Measurements from ENCODE around the gene SOHLH2.

Gene SOHLH2

GRCh38 chr13:36214163-36214921 is at the start of gene SOHLH2:
SOHLH2 (minus strand) TSS chr13:36214556; CDS start chr13:36214526, 30 bp downstream.
- DNase-seq (ENCODE audit: low read depth in 2 of 2), result no peak

GRCh38 chr13:36261976-36262375 is 47.6 kb upstream of the SOHLH2 start:
- no peak for DNase-seq (ENCODE audit: low read depth in 2 of 2)

- DNase-seq (ENCODE audit: low read depth in 2 of 2), result no peak
Observed at GRCh38 chr13:36261011-36261410, 46.7 kb upstream of the SOHLH2 start.

GRCh38 chr13:36259361-36260137 is 45.2 kb upstream of the SOHLH2 start:
- DNase-seq (ENCODE audit: low read depth in 2 of 2), result no peak

- DNase-seq (ENCODE audit: low read depth in 2 of 2), result no peak
Observed at GRCh38 chr13:36258831-36259230, 44.5 kb upstream of the SOHLH2 start.

GRCh38 chr13:36251526-36251925 is 37.2 kb upstream of the SOHLH2 start:
- DNase-seq (ENCODE audit: low read depth in 2 of 2), result no peak

GRCh38 chr13:36251017-36251416 is 36.7 kb upstream of the SOHLH2 start:
- DNase-seq (ENCODE audit: low read depth in 2 of 2), result no peak

- DNase-seq (ENCODE audit: low read depth in 2 of 2), result no peak
Observed at GRCh38 chr13:36248700-36249099, 34.3 kb upstream of the SOHLH2 start.

GRCh38 chr13:36244990-36245389 is 30.6 kb upstream of the SOHLH2 start:
- DNase-seq (ENCODE audit: low read depth in 2 of 2), result no peak

- DNase-seq (ENCODE audit: low read depth in 2 of 2), result no peak
Observed at GRCh38 chr13:36244073-36244472, 29.7 kb upstream of the SOHLH2 start.

- no peak for DNase-seq (ENCODE audit: low read depth in 2 of 2)
Observed at GRCh38 chr13:36242761-36243160, 28.4 kb upstream of the SOHLH2 start.

GRCh38 chr13:36231236-36231635 is 16.9 kb upstream of the SOHLH2 start:
- no peak for DNase-seq (ENCODE audit: low read depth in 2 of 2)

- DNase-seq (ENCODE audit: low read depth in 2 of 2), result no peak
Observed at GRCh38 chr13:36224730-36225129, 10.4 kb upstream of the SOHLH2 start.

- no peak for DNase-seq (ENCODE audit: low read depth in 2 of 2)
Observed at GRCh38 chr13:36219883-36220282, 5.5 kb upstream of the SOHLH2 start.

GRCh38 chr13:36217456-36217855 is 3.1 kb upstream of the SOHLH2 start:
- no peak for DNase-seq (ENCODE audit: low read depth in 2 of 2)

- no peak for DNase-seq (ENCODE audit: low read depth in 2 of 2)
Observed at GRCh38 chr13:36212789-36213188, 1.6 kb downstream of the SOHLH2 start.

- DNase-seq (ENCODE audit: low read depth in 2 of 2), result no peak
Observed at GRCh38 chr13:36211567-36211966, 2.8 kb downstream of the SOHLH2 start.

GRCh38 chr13:36210738-36211137 is 3.6 kb downstream of the SOHLH2 start:
- DNase-seq (ENCODE audit: low read depth in 2 of 2), result no peak

GRCh38 chr13:36207672-36208071 is 6.7 kb downstream of the SOHLH2 start:
- no peak for DNase-seq (ENCODE audit: low read depth in 2 of 2)

GRCh38 chr13:36193151-36193855 is 21.1 kb downstream of the SOHLH2 start:
- no peak for DNase-seq (ENCODE audit: low read depth in 2 of 2)

- DNase-seq (ENCODE audit: low read depth in 2 of 2), result no peak
Observed at GRCh38 chr13:36192166-36192565, 22.2 kb downstream of the SOHLH2 start.

GRCh38 chr13:36190771-36191170 is 23.6 kb downstream of the SOHLH2 start:
- DNase-seq (ENCODE audit: low read depth in 2 of 2), result no peak

GRCh38 chr13:36188441-36188840 is 25.9 kb downstream of the SOHLH2 start:
- DNase-seq (ENCODE audit: low read depth in 2 of 2), result no peak
